ENCODE measurements around the gene L3MBTL4. TPM values are rescaled to one million over a fixed set of nuclear protein-coding genes. Genes with fewer than 3 reads are reported as not detected.

L3MBTL4 gene
- total and polyA plus RNA-seq, 10 of the 15 experiments (the other 5 are each of a cell fraction or from before 2014, with no cell fraction given): 1.3 to 8.7 (median 3.8) TPM

- DNase-seq (ENCODE audit: low read depth, low spot score): no peak
- CTCF ChIA-PET: interaction anchor here (0.7 to 1.4 kb wide), 13 partner anchors 9 to 340 kb away, joined by 3 to 11 read pairs (median 3); partner anchors contain the start of gene L3MBTL4
- Histone ChIP-seq H3K4me3 (no peak overlapping the region), H4K20me1 (ENCODE audit: control insufficient read depth, insufficient read depth) (no peaks in the 10 kb centered on the region), H3K4me1 (ENCODE audit: control insufficient read depth, insufficient read depth, low read length) (no peaks in the 10 kb centered on the region), H3K4me2 (ENCODE audit: control insufficient read depth, insufficient read depth) (no peak overlapping the region), H3K36me3 (ENCODE audit: control insufficient read depth in 2 of 2, insufficient read depth in 2 of 2, low read length in 1 of 2) (no peaks in the 10 kb centered on the region), H3K27ac (ENCODE audit: control insufficient read depth, insufficient read depth) (no peak overlapping the region), H3K9ac (ENCODE audit: control insufficient read depth, insufficient read depth, low read length) (no peak overlapping the region), H3K27me3 (replicated peaks in 1 of 2; ENCODE audit: control insufficient read depth in 2 of 2, insufficient read depth in 2 of 2, low read length in 1 of 2) (no peaks in the 10 kb centered on the region), H3K9me3 (replicated peaks; ENCODE audit: control insufficient read depth, insufficient read depth, low read length) (no peaks in the 10 kb centered on the region), H3K79me2 (ENCODE audit: control insufficient read depth, insufficient read depth, low read length) (no peaks in the 10 kb centered on the region), H2AFZ (ENCODE audit: control insufficient read depth, low read depth, low read length) (no peak overlapping the region)
- RAD21 ChIA-PET (ENCODE audit: unreplicated experiment): interaction anchor here (1.6 kb wide), 1 partner anchor 350 kb away, joined by 4 read pairs; no protein-coding TSS in a partner anchor
- SMC1A ChIA-PET (ENCODE audit: uncharacterized antibody, unreplicated experiment): interaction anchor here (1.2 to 1.6 kb wide), 4 partner anchors 12 to 342 kb away, joined by 3 to 5 read pairs (median 4); no protein-coding TSS in a partner anchor
- WGBS (ENCODE audit: insufficient coverage, insufficient replicate concordance, low lambda C conversion rate, missing lambda C conversion rate): 45% methylated on average over 12 of the region's 12 CpGs
- peak; percentile 57 for FAIRE-seq
- TF ChIP-seq YY1 (IDR thresholded peaks at IDR 0.05; ENCODE audit: low read depth, low read length) (peak; percentile 44; the same call in 1 of the 2 replicates), SMC3 (IDR thresholded peaks at IDR 0.05; ENCODE audit: borderline replicate concordance, low read length) (peak; percentile 70), RAD21 (IDR thresholded peaks at IDR 0.05; ENCODE audit: insufficient read depth, low read depth, low read length) (peak; percentile 75), RCOR1 (conservative IDR thresholded peaks at IDR 0.05; ENCODE audit: low read depth, low read length) (no peak), CTCF (IDR thresholded peaks at IDR 0.05 in 2 of 3, conservative IDR thresholded peaks at IDR 0.05 in 1 of 3; ENCODE audit: control insufficient read depth in 2 of 3, extremely low read depth in 1 of 3, insufficient read depth in 1 of 3, low read depth in 3 of 3, low read length in 3 of 3) (peak; percentile 57 to 85 (median 72))
- ATAC-seq: peak; percentile 78
- no TSS peak for BruUV-seq (replicated peaks)
- in situ Hi-C loops (cut with MboI): loop anchor here (10.0 kb wide), 1 partner anchor 334 kb away; no protein-coding TSS in a partner anchor
- intact Hi-C loops (cut with micrococcal nuclease; ENCODE audit: unreplicated experiment): loop anchor here (2.0 to 10.0 kb wide), 3 partner anchors 164 to 340 kb away; no protein-coding TSS in a partner anchor
- POLR2A ChIA-PET: no interaction called here
These were observed 195.5 kb downstream of the L3MBTL4 start for GRCh38 chr18:6219116-6219717.
